Esophagus muscularis mucosa (tissue), 3 donors: ENCODE data around the gene PTPRN2.

Experiments used
- POLR2A ChIP-seq: fragments of 450-650 bp; IDR thresholded peaks from one replicate; pipeline ENCODE4 v1.6.1; 2017; ENCODE audit warnings: antibody characterized with exemption, moderate library complexity, mild to moderate bottlenecking, low read depth
- TF ChIP-seq, protein P1 (sequence below), 3 experiments: fragments of 200-600 bp in 2 of 3; fragments of 450-650 bp in 1 of 3; sonication (generic) in 2 of 3; IDR thresholded peaks; one replicate each; pipeline ENCODE4 v1.5.1; 2017 to 2019; ENCODE audit warnings: antibody characterized with exemption in 3 of 3, mild to moderate bottlenecking in 2 of 3, moderate library complexity in 1 of 3

DNA sequence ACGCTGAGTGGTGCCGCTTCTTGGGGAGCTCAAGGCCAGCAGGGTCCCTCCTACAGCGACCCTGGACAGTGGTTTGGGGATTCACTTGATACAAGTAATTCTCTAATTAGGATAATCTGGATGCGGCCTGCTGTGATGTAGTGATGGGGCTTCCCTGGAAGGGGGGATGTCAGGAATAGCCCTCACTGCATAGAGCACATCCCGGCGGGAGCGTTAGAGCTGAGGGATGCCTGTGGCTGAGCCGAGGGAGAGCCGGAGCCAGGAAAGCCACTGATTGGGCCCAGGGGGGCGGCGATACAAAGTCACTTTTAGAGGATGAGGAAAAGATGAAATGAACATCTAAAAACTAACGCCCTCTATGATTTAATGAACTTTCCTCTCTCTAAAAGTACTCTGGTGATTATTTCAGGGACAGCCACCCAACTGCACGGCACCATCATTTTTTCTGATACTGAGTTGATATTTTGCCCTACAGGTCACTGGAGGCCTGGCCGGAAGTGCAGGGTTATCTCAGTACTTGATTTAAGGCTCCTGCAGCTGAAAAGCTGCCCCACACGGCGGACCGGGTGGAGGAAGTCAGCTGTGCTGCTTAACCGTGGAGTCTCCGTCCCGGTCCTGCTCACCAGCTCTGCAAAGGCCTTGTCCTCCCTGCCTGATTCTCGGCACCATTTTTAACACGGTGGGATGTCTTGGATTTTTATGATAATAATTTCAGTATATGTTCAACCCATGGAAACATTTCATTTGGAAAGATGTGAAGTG, 732.0 kb downstream of the PTPRN2 start:
- TF ChIP-seq, protein P1, sequence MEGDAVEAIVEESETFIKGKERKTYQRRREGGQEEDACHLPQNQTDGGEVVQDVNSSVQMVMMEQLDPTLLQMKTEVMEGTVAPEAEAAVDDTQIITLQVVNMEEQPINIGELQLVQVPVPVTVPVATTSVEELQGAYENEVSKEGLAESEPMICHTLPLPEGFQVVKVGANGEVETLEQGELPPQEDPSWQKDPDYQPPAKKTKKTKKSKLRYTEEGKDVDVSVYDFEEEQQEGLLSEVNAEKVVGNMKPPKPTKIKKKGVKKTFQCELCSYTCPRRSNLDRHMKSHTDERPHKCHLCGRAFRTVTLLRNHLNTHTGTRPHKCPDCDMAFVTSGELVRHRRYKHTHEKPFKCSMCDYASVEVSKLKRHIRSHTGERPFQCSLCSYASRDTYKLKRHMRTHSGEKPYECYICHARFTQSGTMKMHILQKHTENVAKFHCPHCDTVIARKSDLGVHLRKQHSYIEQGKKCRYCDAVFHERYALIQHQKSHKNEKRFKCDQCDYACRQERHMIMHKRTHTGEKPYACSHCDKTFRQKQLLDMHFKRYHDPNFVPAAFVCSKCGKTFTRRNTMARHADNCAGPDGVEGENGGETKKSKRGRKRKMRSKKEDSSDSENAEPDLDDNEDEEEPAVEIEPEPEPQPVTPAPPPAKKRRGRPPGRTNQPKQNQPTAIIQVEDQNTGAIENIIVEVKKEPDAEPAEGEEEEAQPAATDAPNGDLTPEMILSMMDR (IDR thresholded peaks at IDR 0.05) = no peak
- no peak for TF ChIP-seq POLR2A
